HepG2 (cell line): Measurements from ENCODE around the gene MAP2K2. TPM values are rescaled to one million over a fixed set of nuclear protein-coding genes. Genes with fewer than 3 reads are reported as not detected.
A peak's percentile ranks its signal among the peaks of the same experiment; 100 is the strongest.

ENCODE experiments used
- CBX1 ChIP-seq: IDR thresholded peaks from one replicate; pipeline ENCODE4 v1.6.1; 2016; ENCODE audit warnings: antibody characterized with exemption, low read depth
- CHD4 ChIP-seq: fragments of 200-600 bp; sonication (generic); IDR thresholded peaks from 2 replicates; pipeline ENCODE4 v1.7.0; 2017; ENCODE audit warnings: mild to moderate bottlenecking, low read length, borderline replicate concordance
- CREB3 ChIP-seq: sonication (generic); formaldehyde crosslinking; IDR thresholded peaks from 2 replicates; pipeline ENCODE4 v1.5.0; 2020; ENCODE audit warnings: missing genetic modification reagents
- FOSL1 ChIP-seq: sonication (generic); formaldehyde crosslinking; IDR thresholded peaks from 2 replicates; pipeline ENCODE4 v1.9.0; 2021; ENCODE audit warnings: missing genetic modification reagents, borderline replicate concordance
- KLF12 ChIP-seq: sonication (generic); formaldehyde crosslinking; IDR thresholded peaks from 2 replicates; pipeline ENCODE4 v1.4.0; 2020; ENCODE audit warnings: missing genetic modification reagents, borderline replicate concordance
- MEIS2 ChIP-seq: sonication (generic); formaldehyde crosslinking; IDR thresholded peaks from 2 replicates; pipeline ENCODE4 v1.9.0; 2021; ENCODE audit warnings: mild to moderate bottlenecking, missing genetic modification reagents
- MYC ChIP-seq: sonication (generic); formaldehyde crosslinking; IDR thresholded peaks from 2 replicates; pipeline ENCODE4 v1.9.0; 2021; ENCODE audit warnings: missing genetic modification reagents, borderline replicate concordance
- MYNN ChIP-seq: sonication (generic); formaldehyde crosslinking; IDR thresholded peaks from 2 replicates; pipeline ENCODE4 v1.4.0; 2020; ENCODE audit warnings: mild to moderate bottlenecking, low read depth, missing genetic modification reagents
- NBN ChIP-seq: fragments of 450-650 bp; conservative IDR thresholded peaks from 2 replicates; pipeline ENCODE4 v1.6.1; 2017
- ZBTB26 ChIP-seq: IDR thresholded peaks from 2 replicates; pipeline ENCODE4 v1.6.1; 2016; ENCODE audit warnings: missing compliant biosample characterization, missing genetic modification reagents, borderline replicate concordance
- ZKSCAN1 ChIP-seq: fragments of 150-350 bp; IDR thresholded peaks from 2 replicates; pipeline ENCODE4 v1.6.1; 2014; ENCODE audit warnings: low read length
- ZNF136 ChIP-seq: sonication (generic); formaldehyde crosslinking; IDR thresholded peaks from 2 replicates; pipeline ENCODE4 v1.8.1; 2022; ENCODE audit warnings: low read depth, mild to moderate bottlenecking, moderate library complexity, missing genetic modification reagents
- ZNF230 ChIP-seq: sonication (generic); formaldehyde crosslinking; IDR thresholded peaks from 2 replicates; pipeline ENCODE4 v1.4.0; 2020; ENCODE audit warnings: mild to moderate bottlenecking, missing genetic modification reagents
- ZNF34 ChIP-seq: sonication (generic); formaldehyde crosslinking; IDR thresholded peaks from 2 replicates; pipeline ENCODE4 v1.4.0; 2020; ENCODE audit warnings: mild to moderate bottlenecking, missing genetic modification reagents, borderline replicate concordance
- ZNF691 ChIP-seq: sonication (generic); formaldehyde crosslinking; IDR thresholded peaks from 2 replicates; pipeline ENCODE4 v1.4.0; 2020; ENCODE audit warnings: missing genetic modification reagents, low read depth, mild to moderate bottlenecking, borderline replicate concordance
- ZNF746 ChIP-seq: sonication (generic); formaldehyde crosslinking; IDR thresholded peaks from 2 replicates; pipeline ENCODE4 v1.8.0; 2022; ENCODE audit warnings: mild to moderate bottlenecking, missing genetic modification reagents
- polyA plus RNA-seq, 8 experiments: library from polyadenylated mRNA; depleted of rRNA in 3 of 8; stranded (reverse) in 7 of 8; unstranded in 1 of 8; fragments of >200 nt; fragmentation: Illumina TruSeq in 4 of 8; extraction: Trizol in 4 of 8; gene quantifications; 2 replicates each; pipeline versions ENCODE4 v1.2.1 to v1.2.3, GENCODE V29; 2011 to 2016; ENCODE audit warnings: low read depth in 4 of 8, missing spikeins in 1 of 8, mixed read lengths in 1 of 8; ENCODE audit not compliant: insufficient read depth in 1 of 8
- total RNA-seq, 5 experiments: library from RNA; depleted of rRNA; stranded (reverse); fragments of >200 nt; fragmentation: Illumina TruSeq; extraction: Trizol; gene quantifications; 2 replicates each; pipeline ENCODE4 v1.2.3, GENCODE V29; 2016; ENCODE audit warnings: low read depth in 1 of 5
- TF ChIP-seq, protein P1 (sequence below): IDR thresholded peaks from 2 replicates; pipeline ENCODE4 v1.6.1; 2016; ENCODE audit warnings: missing genetic modification reagents, missing compliant biosample characterization
- TF ChIP-seq, protein P2 (sequence below): sonication (generic); formaldehyde crosslinking; IDR thresholded peaks from 2 replicates; pipeline ENCODE4 v1.4.0; 2020; ENCODE audit warnings: missing genetic modification reagents, borderline replicate concordance
- TF ChIP-seq, protein P3 (sequence below): sonication (generic); formaldehyde crosslinking; IDR thresholded peaks from 2 replicates; pipeline ENCODE4 v1.4.0; 2020; ENCODE audit warnings: missing genetic modification reagents

Gene MAP2K2
- total and polyA plus RNA-seq, 2 of the 13 experiments (the other 11 are each of a cell fraction or from before 2014, with no cell fraction given) = 70.3 to 80.9 TPM

GRCh38 chr19:4060621-4061177 lies 63.2 kb downstream of the MAP2K2 start (continued):
- TF ChIP-seq CHD4 = peak; percentile 80; the same call in 1 of the 2 replicates
- TF ChIP-seq ZNF136 (CRISPR knock-in tag) = no peak
- TF ChIP-seq ZKSCAN1 = 0 out of 2 replicates have a peak, but pooled peaks have one; percentile 65
- TF ChIP-seq KLF12 (CRISPR knock-in tag) = 0 out of 2 replicates have a peak, but pooled peaks have one; percentile 52
- no peak for TF ChIP-seq ZNF230
- no peak for TF ChIP-seq ZNF34 (CRISPR knock-in tag)
- TF ChIP-seq, protein P1, sequence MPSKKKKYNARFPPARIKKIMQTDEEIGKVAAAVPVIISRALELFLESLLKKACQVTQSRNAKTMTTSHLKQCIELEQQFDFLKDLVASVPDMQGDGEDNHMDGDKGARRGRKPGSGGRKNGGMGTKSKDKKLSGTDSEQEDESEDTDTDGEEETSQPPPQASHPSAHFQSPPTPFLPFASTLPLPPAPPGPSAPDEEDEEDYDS (CRISPR knock-in tag) = no peak
- TF ChIP-seq CBX1 = no peak
- 0 out of 2 replicates have a peak, but pooled peaks have one; percentile 22 for TF ChIP-seq ZNF746 (CRISPR knock-in tag)
- TF ChIP-seq, protein P2, sequence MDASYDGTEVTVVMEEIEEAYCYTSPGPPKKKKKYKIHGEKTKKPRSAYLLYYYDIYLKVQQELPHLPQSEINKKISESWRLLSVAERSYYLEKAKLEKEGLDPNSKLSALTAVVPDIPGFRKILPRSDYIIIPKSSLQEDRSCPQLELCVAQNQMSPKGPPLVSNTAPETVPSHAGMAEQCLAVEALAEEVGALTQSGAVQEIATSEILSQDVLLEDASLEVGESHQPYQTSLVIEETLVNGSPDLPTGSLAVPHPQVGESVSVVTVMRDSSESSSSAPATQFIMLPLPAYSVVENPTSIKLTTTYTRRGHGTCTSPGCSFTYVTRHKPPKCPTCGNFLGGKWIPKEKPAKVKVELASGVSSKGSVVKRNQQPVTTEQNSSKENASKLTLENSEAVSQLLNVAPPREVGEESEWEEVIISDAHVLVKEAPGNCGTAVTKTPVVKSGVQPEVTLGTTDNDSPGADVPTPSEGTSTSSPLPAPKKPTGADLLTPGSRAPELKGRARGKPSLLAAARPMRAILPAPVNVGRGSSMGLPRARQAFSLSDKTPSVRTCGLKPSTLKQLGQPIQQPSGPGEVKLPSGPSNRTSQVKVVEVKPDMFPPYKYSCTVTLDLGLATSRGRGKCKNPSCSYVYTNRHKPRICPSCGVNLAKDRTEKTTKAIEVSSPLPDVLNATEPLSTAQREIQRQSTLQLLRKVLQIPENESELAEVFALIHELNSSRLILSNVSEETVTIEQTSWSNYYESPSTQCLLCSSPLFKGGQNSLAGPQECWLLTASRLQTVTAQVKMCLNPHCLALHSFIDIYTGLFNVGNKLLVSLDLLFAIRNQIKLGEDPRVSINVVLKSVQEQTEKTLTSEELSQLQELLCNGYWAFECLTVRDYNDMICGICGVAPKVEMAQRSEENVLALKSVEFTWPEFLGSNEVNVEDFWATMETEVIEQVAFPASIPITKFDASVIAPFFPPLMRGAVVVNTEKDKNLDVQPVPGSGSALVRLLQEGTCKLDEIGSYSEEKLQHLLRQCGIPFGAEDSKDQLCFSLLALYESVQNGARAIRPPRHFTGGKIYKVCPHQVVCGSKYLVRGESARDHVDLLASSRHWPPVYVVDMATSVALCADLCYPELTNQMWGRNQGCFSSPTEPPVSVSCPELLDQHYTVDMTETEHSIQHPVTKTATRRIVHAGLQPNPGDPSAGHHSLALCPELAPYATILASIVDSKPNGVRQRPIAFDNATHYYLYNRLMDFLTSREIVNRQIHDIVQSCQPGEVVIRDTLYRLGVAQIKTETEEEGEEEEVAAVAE (CRISPR knock-in tag) = no peak
- TF ChIP-seq MYC (CRISPR knock-in tag) = peak; percentile 23; the same call in 1 of the 2 replicates
- TF ChIP-seq FOSL1 (CRISPR knock-in tag) = no peak
- TF ChIP-seq ZBTB26 (CRISPR knock-in tag) = no peak
- TF ChIP-seq MYNN (CRISPR knock-in tag) = no peak
- no peak for TF ChIP-seq CREB3
- TF ChIP-seq ZNF691 (CRISPR knock-in tag) = 0 out of 2 replicates have a peak, but pooled peaks have one; percentile 24
- TF ChIP-seq, protein P3, sequence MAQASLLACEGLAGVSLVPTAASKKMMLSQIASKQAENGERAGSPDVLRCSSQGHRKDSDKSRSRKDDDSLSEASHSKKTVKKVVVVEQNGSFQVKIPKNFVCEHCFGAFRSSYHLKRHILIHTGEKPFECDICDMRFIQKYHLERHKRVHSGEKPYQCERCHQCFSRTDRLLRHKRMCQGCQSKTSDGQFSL = peak; percentile 14; the same call in 1 of the 2 replicates
- TF ChIP-seq MEIS2 (CRISPR knock-in tag) = no peak
- TF ChIP-seq NBN = no peak
